Smooth muscle cell (in vitro differentiated cells): ENCODE data around the gene OR2B3. TPM values are rescaled to one million over a fixed set of nuclear protein-coding genes. Genes with fewer than 3 reads are reported as not detected.

Experiments used
- DNase-seq: peaks from one replicate; lab custom pipeline; 2025; ENCODE audit not compliant: unreplicated experiment; lab: John Stamatoyannopoulos, UW
- H2AFZ ChIP-seq: fragments of 200-600 bp; sonication (generic); 2 replicates; pipeline ENCODE4 v1.6.0; 2016; ENCODE audit warnings: antibody characterized with exemption, low read depth, mild to moderate bottlenecking
- H3F3A ChIP-seq: fragments of 200-600 bp; sonication (generic); 2 replicates; pipeline ENCODE4 v1.6.0; 2017; ENCODE audit warnings: antibody characterized with exemption, low read depth
- H3K27ac ChIP-seq: fragments of 200-600 bp; sonication (generic); 2 replicates; pipeline ENCODE4 v1.5.1; 2016; ENCODE audit warnings: low read depth, mild to moderate bottlenecking
- H3K27me3 ChIP-seq: fragments of 200-600 bp; sonication (generic); 2 replicates; pipeline ENCODE4 v1.6.1; 2016; ENCODE audit warnings: low read depth, mild to moderate bottlenecking
- H3K36me3 ChIP-seq: fragments of 200-600 bp; sonication (generic); 2 replicates; pipeline ENCODE4 v1.5.1; 2016; ENCODE audit warnings: low read depth
- H3K4me1 ChIP-seq: fragments of 200-600 bp; sonication (generic); 2 replicates; pipeline ENCODE4 v1.5.1; 2016; ENCODE audit warnings: low read depth
- H3K4me2 ChIP-seq: fragments of 200-600 bp; sonication (generic); 2 replicates; pipeline ENCODE4 v1.6.0; 2016; ENCODE audit warnings: mild to moderate bottlenecking
- H3K4me3 ChIP-seq: fragments of 200-600 bp; sonication (generic); 2 replicates; pipeline ENCODE4 v1.5.1; 2016; ENCODE audit warnings: mild to moderate bottlenecking
- H3K79me2 ChIP-seq: fragments of 200-600 bp; sonication (generic); 2 replicates; pipeline ENCODE4 v1.6.0; 2016; ENCODE audit warnings: low read depth, mild to moderate bottlenecking
- H3K9ac ChIP-seq: fragments of 200-600 bp; sonication (generic); 2 replicates; pipeline ENCODE4 v1.6.0; 2016; ENCODE audit warnings: low read depth
- H3K9me3 ChIP-seq: fragments of 200-600 bp; sonication (generic); replicated peaks from 2 replicates; pipeline ENCODE4 v1.5.1; 2016; ENCODE audit warnings: low read depth
- H4K20me1 ChIP-seq: fragments of 200-600 bp; sonication (generic); 2 replicates; pipeline ENCODE4 v1.6.0; 2016; ENCODE audit warnings: low read depth
- WGBS: methylation state at CpG from one replicate; pipeline ENCODE4 v1.1.7; 2016; ENCODE audit warnings: low lambda C conversion rate; 5-methylcytosine and 5-hydroxymethylcytosine counted together
- polyA plus RNA-seq: library from polyadenylated mRNA; unstranded; fragments of >200 nt; fragmentation: Nextera tagmentation; extraction: Ambion mirVana; gene quantifications from 2 replicates; pipeline ENCODE4 v1.2.1, GENCODE V29; 2016
- total RNA-seq: library from RNA; depleted of rRNA; stranded (reverse); fragments of >200 nt; gene quantifications from 2 replicates; pipeline ENCODE4 v1.2.3, GENCODE V29; 2014
- TF ChIP-seq, protein P1 (sequence below): fragments of 200-600 bp; sonication (generic); IDR thresholded peaks from 2 replicates; pipeline ENCODE4 v1.5.1; 2017; ENCODE audit warnings: borderline replicate concordance, mild to moderate bottlenecking, antibody characterized with exemption; ENCODE audit not compliant: insufficient read depth, poor library complexity, severe bottlenecking

The OR2B3 gene
- total and polyA plus RNA-seq, 2 experiments from 2014 or later: not detected

DNA sequence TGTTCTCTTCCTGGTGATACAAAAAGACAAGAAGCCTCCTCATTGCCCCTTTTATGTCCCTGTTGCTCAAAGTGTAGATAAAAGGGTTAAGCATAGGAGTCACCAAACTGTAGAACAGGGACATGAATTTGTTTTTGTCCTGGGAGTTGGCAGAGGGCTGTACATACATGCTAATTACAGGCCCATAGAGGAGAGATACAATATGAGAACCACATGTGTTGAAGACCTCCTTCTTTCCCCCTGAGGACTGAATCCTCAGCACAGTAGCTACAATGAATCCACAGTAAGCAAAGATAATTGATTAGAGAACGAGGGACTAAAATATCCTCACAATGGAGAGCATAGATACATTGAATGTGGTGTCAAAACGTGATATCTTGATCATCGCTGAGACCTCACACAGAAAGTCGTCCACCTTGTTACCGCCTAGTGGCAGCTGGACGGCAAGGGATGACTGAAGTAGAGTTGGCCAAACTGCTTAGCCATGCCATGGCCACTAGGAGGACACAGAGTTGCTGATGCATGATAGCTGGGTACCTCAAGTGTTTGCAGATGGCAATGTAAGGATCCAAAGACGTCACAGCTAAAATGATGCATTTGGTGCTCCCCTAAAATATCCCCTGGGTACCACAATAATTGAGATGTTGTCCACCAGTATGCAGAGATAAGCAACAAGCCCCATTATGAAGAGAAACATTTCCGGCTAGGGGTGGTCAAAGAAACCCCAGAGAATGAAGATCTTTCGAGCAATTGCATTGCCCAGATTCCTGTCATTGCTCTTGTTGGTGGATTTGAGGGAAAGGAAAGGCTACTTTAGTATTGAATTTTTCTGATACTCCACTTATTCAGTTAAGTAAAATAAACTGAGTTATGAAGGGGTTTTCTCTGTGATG is 15.0 kb downstream of the OR2B3 start:
- no peak overlapping the region for H3K27ac ChIP-seq
- H3K36me3 ChIP-seq: no peaks in the 10 kb centered on the region
- H3K9ac ChIP-seq: no peak overlapping the region
- 36% methylated on average over 9 of the region's 9 CpGs for WGBS
- no peak overlapping the region for H3K4me2 ChIP-seq
- no peaks in the 10 kb centered on the region for H3K79me2 ChIP-seq
- H3K9me3 ChIP-seq: no peaks in the 10 kb centered on the region
- H4K20me1 ChIP-seq: no peaks in the 10 kb centered on the region
- no peak for DNase-seq
- peaks cover 19% of the 10 kb centered on the region for H3K27me3 ChIP-seq
- TF ChIP-seq, protein P1, sequence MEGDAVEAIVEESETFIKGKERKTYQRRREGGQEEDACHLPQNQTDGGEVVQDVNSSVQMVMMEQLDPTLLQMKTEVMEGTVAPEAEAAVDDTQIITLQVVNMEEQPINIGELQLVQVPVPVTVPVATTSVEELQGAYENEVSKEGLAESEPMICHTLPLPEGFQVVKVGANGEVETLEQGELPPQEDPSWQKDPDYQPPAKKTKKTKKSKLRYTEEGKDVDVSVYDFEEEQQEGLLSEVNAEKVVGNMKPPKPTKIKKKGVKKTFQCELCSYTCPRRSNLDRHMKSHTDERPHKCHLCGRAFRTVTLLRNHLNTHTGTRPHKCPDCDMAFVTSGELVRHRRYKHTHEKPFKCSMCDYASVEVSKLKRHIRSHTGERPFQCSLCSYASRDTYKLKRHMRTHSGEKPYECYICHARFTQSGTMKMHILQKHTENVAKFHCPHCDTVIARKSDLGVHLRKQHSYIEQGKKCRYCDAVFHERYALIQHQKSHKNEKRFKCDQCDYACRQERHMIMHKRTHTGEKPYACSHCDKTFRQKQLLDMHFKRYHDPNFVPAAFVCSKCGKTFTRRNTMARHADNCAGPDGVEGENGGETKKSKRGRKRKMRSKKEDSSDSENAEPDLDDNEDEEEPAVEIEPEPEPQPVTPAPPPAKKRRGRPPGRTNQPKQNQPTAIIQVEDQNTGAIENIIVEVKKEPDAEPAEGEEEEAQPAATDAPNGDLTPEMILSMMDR: peak; percentile 49
- H2AFZ ChIP-seq: no peak overlapping the region
- no peaks in the 10 kb centered on the region for H3F3A ChIP-seq
- H3K4me1 ChIP-seq: no peaks in the 10 kb centered on the region
- no peak overlapping the region for H3K4me3 ChIP-seq

DNA sequence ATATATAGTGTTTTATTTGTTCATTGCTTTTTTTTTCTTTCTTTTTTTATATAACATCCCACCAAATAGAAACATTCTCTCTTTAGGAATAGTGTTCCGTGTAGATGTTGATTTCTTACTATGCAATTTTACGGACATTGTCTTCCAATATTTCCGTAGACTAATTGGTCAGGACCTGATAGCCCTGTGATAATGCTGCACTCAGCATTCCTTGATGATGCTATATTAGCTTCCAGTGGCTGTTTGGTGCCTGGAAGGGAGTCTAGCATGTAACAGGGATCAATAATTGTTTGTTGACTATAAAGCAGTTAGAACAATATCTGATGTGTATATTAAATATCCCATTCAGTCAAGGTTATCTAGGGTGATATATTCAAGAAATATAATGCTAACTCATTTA is 35.4 kb downstream of the OR2B3 start:
- WGBS: 89% methylated on average over 3 of the region's 3 CpGs
- H3K27me3 ChIP-seq: peaks cover 14% of the 10 kb centered on the region
- no peak for DNase-seq

DNA sequence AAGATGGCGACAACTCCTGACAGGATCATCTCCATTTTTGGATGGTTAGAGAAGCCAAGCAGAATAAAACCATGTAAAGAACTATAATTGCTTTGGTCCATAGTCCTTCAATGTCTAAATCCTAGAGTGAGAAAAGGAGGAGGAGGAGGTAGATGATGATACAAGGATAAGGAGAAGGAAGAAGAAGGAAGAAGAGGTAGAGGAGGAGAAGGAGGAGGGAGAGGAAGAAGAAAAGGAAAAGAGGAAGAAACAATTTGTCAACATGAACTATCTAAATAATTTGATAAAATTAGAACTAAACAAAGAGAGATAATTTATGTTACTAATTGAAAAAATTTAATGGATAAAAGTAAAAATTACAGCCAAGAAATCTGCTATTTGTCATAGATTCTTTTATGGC is 42.0 kb downstream of the OR2B3 start, which contains the start of gene OR2W1:
Gene OR2W1, minus strand, starts transcription at position 101 of the 400 bp plus-strand sequence. Its CDS starts 0 bp downstream, at position 101.
- no peak for DNase-seq
- Histone ChIP-seq H3K4me1 (no peaks in the 10 kb centered on the region), H3K36me3 (no peaks in the 10 kb centered on the region), H3K4me2 (no peak within 1 kb of the TSS), H4K20me1 (no peaks in the 10 kb centered on the region), H3K27me3 (peaks cover 21% of the 10 kb centered on the region), H3K9ac (no peak within 1 kb of the TSS), H3F3A (no peaks in the 10 kb centered on the region), H2AFZ (no peak within 1 kb of the TSS), H3K9me3 (no peaks in the 10 kb centered on the region), H3K79me2 (no peaks in the 10 kb centered on the region), H3K27ac (no peak within 1 kb of the TSS), H3K4me3 (no peak within 1 kb of the TSS)
- 90% methylated on average over 1 of the region's 1 CpG for WGBS
- TF ChIP-seq, protein P1: no peak

More for the DNA sequence above, 35.4 kb downstream of the OR2B3 start:
- Histone ChIP-seq H3K79me2 (no peaks in the 10 kb centered on the region), H3K4me1 (no peaks in the 10 kb centered on the region), H3K4me3 (no peak overlapping the region), H4K20me1 (no peaks in the 10 kb centered on the region), H3F3A (no peaks in the 10 kb centered on the region), H3K36me3 (no peaks in the 10 kb centered on the region), H3K9ac (no peak overlapping the region), H2AFZ (no peak overlapping the region), H3K27ac (no peak overlapping the region), H3K4me2 (no peak overlapping the region), H3K9me3 (no peaks in the 10 kb centered on the region)
- TF ChIP-seq, protein P1: no peak

Other genes with a start within 250 kb of the OR2B3 start
- 61.6 and 63.8 TPM in 2 replicates for gene TRIM27, start 163.3 kb downstream of the OR2B3 start, total RNA-seq
- 55.5 and 62.0 TPM in 2 replicates for gene TRIM27, start 163.3 kb downstream of the OR2B3 start, polyA plus RNA-seq
- 0.58 and 2.6 TPM in 2 replicates for gene ZNF311, start 82.0 kb downstream of the OR2B3 start, total RNA-seq
- 0.17 and 1.0 TPM in 2 replicates for gene ZNF311, start 82.0 kb downstream of the OR2B3 start, polyA plus RNA-seq
- not detected in 2 replicates for gene OR2W1, start 42.1 kb downstream of the OR2B3 start, total RNA-seq
- gene OR2W1, start 42.1 kb downstream of the OR2B3 start, polyA plus RNA-seq: not detected in 2 replicates
- gene OR2J1, start 12.2 kb upstream of the OR2B3 start, total RNA-seq: not detected in 2 replicates
- not detected in 2 replicates for gene OR2J1, start 12.2 kb upstream of the OR2B3 start, polyA plus RNA-seq
- not detected in 2 replicates for gene OR2J3, start 20.7 kb upstream of the OR2B3 start, total RNA-seq
- gene OR2J3, start 20.7 kb upstream of the OR2B3 start, polyA plus RNA-seq: not detected in 2 replicates
- gene OR2J2, start 83.6 kb upstream of the OR2B3 start, total RNA-seq: not detected in 2 replicates
- not detected in 2 replicates for gene OR2J2, start 83.6 kb upstream of the OR2B3 start, polyA plus RNA-seq
- not detected in 2 replicates for gene OR14J1, start 214.4 kb upstream of the OR2B3 start, total RNA-seq
- gene OR14J1, start 214.4 kb upstream of the OR2B3 start, polyA plus RNA-seq: not detected in 2 replicates